Thoracic aorta (tissue), 2 donors: ENCODE data around the gene CIAO3. TPM values are rescaled to one million over a fixed set of nuclear protein-coding genes. Genes with fewer than 3 reads are reported as not detected.

Experiments used
- ATAC-seq: fragments of 150-250 bp; one replicate; pipeline ENCODE4 v1.8.0; 2017; ENCODE audit warnings: low read depth; ENCODE audit not compliant: insufficient number of reproducible peaks, low FRiP score
- DNase-seq: peaks from one replicate; pipeline ENCODE4 v3.0.0-alpha.2; 2020; ENCODE audit warnings: low spot score
- H3K27ac ChIP-seq, 2 donors: fragments of 200-600 bp; sonication (generic); 1 replicate in 1 of 2; 2 replicates in 1 of 2; pipeline ENCODE4 v1.5.1; 2016; ENCODE audit warnings: mild to moderate bottlenecking in 2 of 2, moderate library complexity in 2 of 2
- H3K27me3 ChIP-seq: fragments of 200-600 bp; sonication (generic); replicated peaks from 2 replicates; pipeline ENCODE4 v1.6.0; 2016; ENCODE audit warnings: mild to moderate bottlenecking; ENCODE audit not compliant: insufficient read depth
- H3K36me3 ChIP-seq: fragments of 200-600 bp; sonication (generic); one replicate; pipeline ENCODE4 v1.5.1; 2016
- H3K4me1 ChIP-seq, 2 donors: fragments of 200-600 bp; sonication (generic); 1 replicate in 1 of 2; 2 replicates in 1 of 2; pipeline versions ENCODE4 v1.5.1 to v1.6.0; 2016; ENCODE audit warnings: low read depth in 2 of 2, mild to moderate bottlenecking in 1 of 2; ENCODE audit not compliant: control insufficient read depth in 1 of 2
- H3K4me3 ChIP-seq: fragments of 200-600 bp; sonication (generic); 2 replicates; pipeline ENCODE4 v1.5.1; 2016; ENCODE audit warnings: mild to moderate bottlenecking
- H3K9me3 ChIP-seq: fragments of 200-600 bp; sonication (generic); 2 replicates; pipeline ENCODE4 v1.5.1; 2016
- CTCF ChIP-seq: fragments of 200-600 bp; sonication (generic); IDR thresholded peaks from one replicate; pipeline ENCODE4 v1.5.1; 2019; ENCODE audit warnings: antibody characterized with exemption
- total RNA-seq, 2 donors: library from RNA; depleted of rRNA; stranded (reverse); fragments of >200 nt; gene quantifications; one replicate each; pipeline versions ENCODE4 v1.1.0 to v1.2.3, GENCODE V29; 2016

The CIAO3 gene
- total RNA-seq, 2 donors from 2014 or later: 27.0 to 30.3 TPM

DNA sequence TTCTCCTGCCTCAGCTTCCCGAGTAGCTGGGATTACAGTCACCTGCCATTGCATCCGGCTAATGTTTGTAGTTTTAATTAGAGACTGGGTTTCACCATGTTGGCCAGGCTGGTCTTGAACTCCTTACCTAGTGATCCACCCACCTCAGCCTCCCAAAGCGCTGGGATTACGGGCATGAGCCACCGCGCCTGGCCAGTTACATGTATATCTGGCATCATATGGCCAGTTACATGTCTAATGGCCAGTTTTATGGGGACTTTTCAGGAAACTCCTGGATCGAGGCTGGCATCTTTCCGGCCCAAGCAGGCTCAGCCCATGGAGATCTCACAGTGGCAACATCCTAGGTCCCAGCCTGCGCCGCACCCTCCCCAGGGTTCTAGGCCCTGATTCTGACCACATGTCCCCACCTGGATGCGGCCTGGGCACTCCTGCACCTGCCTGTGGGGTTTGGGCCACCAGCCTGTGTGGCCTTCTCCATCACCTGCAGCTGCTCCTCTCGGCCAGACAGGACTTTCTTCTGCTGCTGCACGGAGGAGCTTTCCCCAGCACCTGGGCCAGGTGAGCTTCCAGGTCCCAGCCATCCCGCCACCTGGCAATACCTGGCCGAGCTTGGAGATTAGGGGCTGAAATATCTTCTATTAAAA lies 1.3 kb upstream of the CIAO3 start:
- H3K27me3 ChIP-seq: no peaks in the 10 kb centered on the region
- ATAC-seq (no peak), DNase-seq (no peak)
- no peak overlapping the region for H3K4me3 ChIP-seq
- H3K36me3 ChIP-seq: peaks cover 4% of the 10 kb centered on the region
- H3K4me1 ChIP-seq: peaks cover 8 to 11% of the 10 kb centered on the region in 2 donors
- no peak for TF ChIP-seq CTCF
- no peaks in the 10 kb centered on the region for H3K9me3 ChIP-seq
- H3K27ac ChIP-seq: no peak overlapping the region

DNA sequence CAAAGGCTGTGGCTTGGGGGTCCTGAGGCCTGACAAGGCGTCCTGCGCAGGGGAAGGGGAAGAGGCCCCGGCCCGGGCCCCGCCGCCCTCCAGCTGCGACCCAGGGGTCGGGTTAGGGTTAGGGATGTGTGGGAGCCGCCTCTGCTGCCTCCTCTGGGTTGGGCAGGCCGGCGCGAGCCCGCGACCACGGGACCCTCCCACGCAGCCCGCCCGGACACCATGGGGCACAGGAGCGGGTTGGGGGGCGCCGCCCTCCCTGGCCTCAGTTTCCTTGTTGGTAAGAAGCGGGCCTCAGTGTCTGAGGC lies 386 bp downstream of the CIAO3 start:
- Histone ChIP-seq H3K4me3 (peak overlapping the region; percentile 87), H3K9me3 (no peaks in the 10 kb centered on the region), H3K4me1 (peaks cover 8 to 11% of the 10 kb centered on the region in 2 donors), H3K36me3 (peaks cover 17% of the 10 kb centered on the region), H3K27ac (no peak overlapping the region), H3K27me3 (no peaks in the 10 kb centered on the region)
- no peak for TF ChIP-seq CTCF
- no peak for DNase-seq
- ATAC-seq: no peak

DNA sequence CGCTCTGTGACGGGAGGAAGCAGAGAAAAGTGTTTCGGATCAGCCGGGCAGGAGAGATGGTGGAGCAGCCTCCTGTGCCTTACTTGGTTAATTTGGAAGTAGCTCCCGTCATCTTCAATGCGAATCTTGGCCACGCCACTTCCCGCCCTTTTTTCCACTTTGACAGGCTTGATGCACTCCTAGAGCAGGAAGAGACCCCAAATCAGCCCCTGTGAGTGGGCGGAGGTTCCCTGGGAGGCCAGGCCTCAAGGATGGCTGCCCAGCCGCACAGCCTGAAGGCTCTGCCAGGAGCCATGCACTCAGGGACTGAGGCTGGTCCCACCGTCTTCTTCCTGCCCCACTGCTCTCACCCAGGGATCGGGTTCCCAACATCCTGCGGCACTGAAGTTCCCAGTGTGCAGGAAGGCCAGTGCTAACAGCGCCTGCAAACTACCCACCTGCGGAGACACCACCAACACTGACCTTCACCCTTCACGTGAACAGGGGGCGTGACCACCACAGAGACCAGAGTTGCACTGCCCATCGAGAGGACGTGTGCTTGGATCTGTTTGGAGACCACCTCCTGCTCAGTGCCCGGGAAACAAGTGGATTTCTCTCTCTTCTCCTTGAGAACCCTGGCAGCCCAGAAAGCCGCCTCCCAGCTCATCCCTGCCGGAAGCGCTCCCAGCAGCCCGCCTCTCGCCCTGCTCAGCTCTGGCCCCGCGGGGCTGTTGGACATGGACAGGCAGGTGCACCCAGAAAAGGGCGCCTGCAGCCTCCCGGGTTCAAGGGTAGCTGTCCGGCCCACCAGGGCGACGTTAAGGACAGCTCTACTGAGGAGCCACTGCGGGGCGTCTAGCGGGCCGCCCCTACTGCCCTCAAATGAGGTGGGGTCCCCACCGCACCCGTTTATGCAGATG lies 988 bp downstream of the CIAO3 start:
- peaks cover 8 to 11% of the 10 kb centered on the region in 2 donors for H3K4me1 ChIP-seq
- peaks cover 19% of the 10 kb centered on the region for H3K36me3 ChIP-seq
- no peaks in the 10 kb centered on the region for H3K9me3 ChIP-seq
- no peaks in the 10 kb centered on the region for H3K27me3 ChIP-seq
- DNase-seq (no peak), ATAC-seq (no peak)
- no peak overlapping the region for H3K27ac ChIP-seq
- peak overlapping the region; percentile 87 for H3K4me3 ChIP-seq
- no peak for TF ChIP-seq CTCF

- Histone ChIP-seq H3K27me3 (no peaks in the 10 kb centered on the region), H3K4me1 (peaks cover 8 to 11% of the 10 kb centered on the region in 2 donors), H3K9me3 (no peaks in the 10 kb centered on the region), H3K36me3 (peaks cover 34% of the 10 kb centered on the region), H3K27ac (no peak overlapping the region), H3K4me3 (no peak overlapping the region)
- ATAC-seq: no peak
- DNase-seq: no peak
- no peak for TF ChIP-seq CTCF
Observed at GRCh38 chr16:736936-737481, 3.8 kb downstream of the CIAO3 start.

GRCh38 chr16:735982-736453 lies 4.8 kb downstream of the CIAO3 start:
- H3K27ac ChIP-seq: no peak overlapping the region
- no peak for TF ChIP-seq CTCF
- H3K4me3 ChIP-seq: no peak overlapping the region
- no peak for ATAC-seq
- peaks cover 40% of the 10 kb centered on the region for H3K36me3 ChIP-seq
- no peaks in the 10 kb centered on the region for H3K27me3 ChIP-seq
- no peaks in the 10 kb centered on the region for H3K9me3 ChIP-seq
- DNase-seq: no peak
- peaks cover 8 to 11% of the 10 kb centered on the region in 2 donors for H3K4me1 ChIP-seq
